NCI-H526 treated with DMSO at 0.1 percent for 48 hours (cell line): ENCODE measurements around the gene LENG1.

Experiments
- DNase-seq: peaks from one replicate; lab custom pipeline; 2025; lab: John Stamatoyannopoulos, UW

The LENG1 gene

GRCh38 chr19:54108496-54108895, 51.0 kb downstream of the LENG1 start:
- no peak for DNase-seq

GRCh38 chr19:54107876-54108490, 51.5 kb downstream of the LENG1 start:
- DNase-seq: no peak

GRCh38 chr19:54106716-54107115, 52.8 kb downstream of the LENG1 start:
- DNase-seq: no peak

DNA sequence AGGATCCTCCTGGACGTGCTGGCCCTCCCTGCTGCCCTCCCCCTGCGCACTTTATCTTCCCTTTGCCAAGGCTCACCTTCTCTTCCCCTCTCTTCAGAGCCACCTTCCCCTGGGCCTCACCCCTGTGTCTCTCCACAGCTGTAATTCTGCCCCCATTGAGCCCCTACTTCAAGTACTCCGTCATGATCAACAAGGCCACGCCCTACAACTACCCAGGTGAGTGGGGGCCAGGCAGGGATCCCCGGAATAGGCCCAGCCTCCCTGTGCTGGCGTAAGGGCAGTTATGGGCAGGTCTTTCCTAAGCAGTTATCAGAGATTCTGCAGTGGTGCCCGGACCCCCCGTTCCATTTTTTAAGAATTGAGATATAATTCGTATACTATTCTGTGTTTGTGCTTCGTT, 53.7 kb downstream of the LENG1 start:
- no peak for DNase-seq
